Tibial nerve (tissue), 4 donors: ENCODE results near the gene ZCCHC14.

ENCODE experiments used
- CTCF ChIP-seq, 5 experiments: fragments of 200-600 bp in 3 of 5; fragments of 450-650 bp in 2 of 5; sonication (generic) in 3 of 5; IDR thresholded peaks; one replicate each; pipeline ENCODE4 v1.5.1; 2016 to 2019; ENCODE audit warnings: antibody characterized with exemption in 5 of 5, mild to moderate bottlenecking in 3 of 5, moderate library complexity in 2 of 5
- EP300 ChIP-seq, 2 donors: sonication (generic); formaldehyde crosslinking; IDR thresholded peaks; one replicate each; pipeline ENCODE4 v1.6.1; 2017; ENCODE audit warnings: antibody characterized with exemption in 2 of 2, mild to moderate bottlenecking in 1 of 2
- POLR2A ChIP-seq, 2 donors: fragments of 450-650 bp; IDR thresholded peaks; one replicate each; pipeline ENCODE4 v1.6.1; 2017; ENCODE audit warnings: antibody characterized with exemption in 2 of 2, mild to moderate bottlenecking in 2 of 2, moderate library complexity in 2 of 2

GRCh38 chr16:87482266-87482665 is 10.6 kb downstream of the ZCCHC14 start:
- TF ChIP-seq POLR2A (IDR thresholded peaks at IDR 0.05) (no peak), EP300 (IDR thresholded peaks at IDR 0.05) (no peak), CTCF (IDR thresholded peaks at IDR 0.05) (no peak)
